GM12878 (cell line): Measurements from ENCODE around the gene ZNF324. TPM values are rescaled to one million over a fixed set of nuclear protein-coding genes. Genes with fewer than 3 reads are reported as not detected.

Source experiments
- BHLHE40 ChIP-seq, 2 experiments: fragments of 450-650 bp in 1 of 2; IDR thresholded peaks; 2 replicates each; pipeline ENCODE4 v1.6.1; 2011 to 2017; ENCODE audit warnings: low read depth in 2 of 2, borderline replicate concordance in 1 of 2, improper control_type of control experiment in 1 of 2, low read length in 1 of 2, mild to moderate bottlenecking in 1 of 2
- BRCA1 ChIP-seq: IDR thresholded peaks from 2 replicates; pipeline ENCODE4 v1.6.1; 2011; ENCODE audit warnings: low read depth, low read length, improper control_type of control experiment
- FOXK2 ChIP-seq: fragments of 450-650 bp; IDR thresholded peaks from 2 replicates; pipeline ENCODE4 v1.6.1; 2017; ENCODE audit warnings: mild to moderate bottlenecking, moderate library complexity
- NKRF ChIP-seq: fragments of 450-650 bp; conservative IDR thresholded peaks from 2 replicates; pipeline ENCODE4 v1.6.1; 2017; ENCODE audit warnings: mild to moderate bottlenecking, moderate library complexity
- PRDM15 ChIP-seq: fragments of 450-650 bp; formaldehyde crosslinking; IDR thresholded peaks from 2 replicates; pipeline ENCODE4 v1.4.0; 2020; ENCODE audit warnings: mild to moderate bottlenecking, moderate library complexity
- SREBF1 ChIP-seq: IDR thresholded peaks from 2 replicates; pipeline ENCODE4 v1.6.1; 2012; ENCODE audit warnings: mild to moderate bottlenecking, low read length
- SRF ChIP-seq, 2 experiments: IDR thresholded peaks; 2 replicates each; pipeline ENCODE4 v1.6.1; 2011; ENCODE audit warnings: low read depth in 2 of 2, low read length in 2 of 2, mild to moderate bottlenecking in 1 of 2, moderate library complexity in 1 of 2
- ZBTB40 ChIP-seq: fragments of 450-650 bp; IDR thresholded peaks from 2 replicates; pipeline ENCODE4 v1.6.1; 2016; ENCODE audit warnings: mild to moderate bottlenecking, moderate library complexity, borderline replicate concordance
- ZNF24 ChIP-seq: fragments of 450-650 bp; IDR thresholded peaks from 2 replicates; pipeline ENCODE4 v1.6.1; 2017; ENCODE audit warnings: antibody characterized with exemption, mild to moderate bottlenecking
- ZNF592 ChIP-seq: fragments of 450-650 bp; IDR thresholded peaks from 2 replicates; pipeline ENCODE4 v1.6.1; 2017; ENCODE audit warnings: mild to moderate bottlenecking, moderate library complexity
- ZNF622 ChIP-seq: fragments of 450-650 bp; IDR thresholded peaks from 2 replicates; pipeline ENCODE4 v1.6.1; 2017; ENCODE audit warnings: mild to moderate bottlenecking, inconsistent platforms
- polyA plus RNA-seq, 11 experiments: library from polyadenylated mRNA; depleted of rRNA in 4 of 11; unstranded in 6 of 11; stranded (reverse) in 5 of 11; fragments of >200 nt; fragmentation: Nextera tagmentation in 4 of 11; fragmentation: Illumina TruSeq in 1 of 11; extraction: Ambion mirVana in 4 of 11; extraction: Trizol in 1 of 11; gene quantifications; 1 replicate in 1 of 11; 2 replicates in 10 of 11; pipeline versions ENCODE4 v1.2.1 to v1.2.3, GENCODE V29; 2011 to 2016; ENCODE audit warnings: inconsistent platforms in 2 of 11, missing spikeins in 2 of 11, low read depth in 1 of 11
- total RNA-seq, 4 experiments: library from RNA; depleted of rRNA in 3 of 4; stranded (reverse); fragments of >200 nt in 3 of 4; fragmentation: Illumina TruSeq in 1 of 4; extraction: Trizol in 1 of 4; gene quantifications; 2 replicates each; pipeline versions ENCODE4 v1.2.1 to v1.2.3, GENCODE V29; 2013 to 2021
- TF ChIP-seq, protein P1 (sequence below): IDR thresholded peaks from 2 replicates; pipeline ENCODE4 v1.6.1; 2011; ENCODE audit warnings: low read depth, mild to moderate bottlenecking, low read length, moderate library complexity, borderline replicate concordance; ENCODE audit errors: extremely low read depth

The ZNF324 gene
- total and polyA plus RNA-seq, 10 of the 15 experiments (the other 5 are each of a cell fraction or from before 2014, with no cell fraction given), result 0.71 to 13.9 (median 7.0) TPM

GRCh38 chr19:58499021-58499927 is 32.4 kb downstream of the ZNF324 start (continued):
- TF ChIP-seq ZNF24, result peak; percentile 28; the same call in 1 of the 2 replicates
- TF ChIP-seq NKRF, result 0 out of 2 replicates have a peak, but pooled peaks have one; percentile 22
- no peak for TF ChIP-seq BRCA1
- TF ChIP-seq ZNF622, result no peak
- TF ChIP-seq ZNF592, result no peak
- peak; percentile 60 to 84; a peak in 3 of 4 replicates for TF ChIP-seq SRF (IDR thresholded peaks at IDR 0.05; ENCODE audit: low read depth in 2 of 2, low read length in 2 of 2)
- TF ChIP-seq FOXK2, result peak; percentile 64
- TF ChIP-seq BHLHE40 (IDR thresholded peaks at IDR 0.05; ENCODE audit: borderline replicate concordance in 1 of 2, low read depth in 2 of 2, low read length in 1 of 2), result peak; percentile 47 to 56; a peak in 2 of 4 replicates
- no peak; the same call in 1 of the 2 replicates for TF ChIP-seq SREBF1
- TF ChIP-seq ZBTB40, result peak; percentile 99
- TF ChIP-seq, protein P1, sequence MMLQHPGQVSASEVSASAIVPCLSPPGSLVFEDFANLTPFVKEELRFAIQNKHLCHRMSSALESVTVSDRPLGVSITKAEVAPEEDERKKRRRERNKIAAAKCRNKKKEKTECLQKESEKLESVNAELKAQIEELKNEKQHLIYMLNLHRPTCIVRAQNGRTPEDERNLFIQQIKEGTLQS, result no peak
- TF ChIP-seq PRDM15 (CRISPR knock-in tag), result no peak
